T47D (cell line): ENCODE data around the gene LFNG.

Experiments used
- DNase-seq, 2 experiments: peaks; one replicate each; pipeline versions ENCODE4 v3.0.0 to v3.0.0-alpha.2; 2011 to 2012; ENCODE audit warnings: low read depth in 1 of 2, low spot score in 1 of 2
- JUND ChIP-seq: IDR thresholded peaks from 2 replicates; pipeline ENCODE4 v1.6.1; 2012; ENCODE audit warnings: low read depth
- in situ Hi-C: cut with HindIII; loops from 2 replicates; pipeline ENCODE4 v1.10.0; 2016; ENCODE audit warnings: low sequenced_read_pairs, low pct_unique_long_range_greater_than_20kb

LFNG gene

GRCh38 chr7:2576742-2577491 lies 57.3 kb downstream of the LFNG start:
- no peak for DNase-seq
- no peak for TF ChIP-seq JUND
- in situ Hi-C loops = no loop called here
